CD14-positive monocyte (primary cell): ENCODE results near the gene ZNF506. TPM values are rescaled to one million over a fixed set of nuclear protein-coding genes. Genes with fewer than 3 reads are reported as not detected.

Source experiments
- DNase-seq, 3 donors: peaks; one replicate each; pipeline ENCODE4 v3.0.0-alpha.2; 2011 to 2022
- H2AFZ ChIP-seq: 2 replicates; pipeline ENCODE4 v1.6.0; 2012; ENCODE audit warnings: mild to moderate bottlenecking, low read depth, low read length, inconsistent platforms; ENCODE audit not compliant: insufficient read depth, poor library complexity, severe bottlenecking
- H3K27ac ChIP-seq, 2 donors: 1 replicate in 1 of 2; 2 replicates in 1 of 2; pipeline ENCODE4 v1.5.1; 2012 to 2013; ENCODE audit warnings: low read length in 2 of 2, control low read depth in 1 of 2, inconsistent platforms in 1 of 2, low read depth in 1 of 2, mild to moderate bottlenecking in 1 of 2
- H3K27me3 ChIP-seq, 2 donors: one replicate each; pipeline versions ENCODE4 v1.6.0 to v1.6.1; 2011 to 2013; ENCODE audit warnings: low read length in 2 of 2; ENCODE audit not compliant: control insufficient read depth in 2 of 2, insufficient read depth in 2 of 2
- H3K36me3 ChIP-seq, 2 donors: replicated peaks in 1 of 2; 1 replicate in 1 of 2; 2 replicates in 1 of 2; pipeline versions ENCODE4 v1.5.1 to v1.6.1; 2012 to 2013; ENCODE audit warnings: low read length in 2 of 2, control low read depth in 1 of 2, inconsistent platforms in 1 of 2, mild to moderate bottlenecking in 1 of 2; ENCODE audit not compliant: insufficient read depth in 2 of 2, control insufficient read depth in 1 of 2
- H3K4me1 ChIP-seq, 2 donors: 1 replicate in 1 of 2; 2 replicates in 1 of 2; pipeline versions ENCODE4 v1.5.1 to v1.6.1; 2012 to 2013; ENCODE audit warnings: low read length in 2 of 2, control low read depth in 1 of 2, inconsistent platforms in 1 of 2, mild to moderate bottlenecking in 1 of 2, moderate library complexity in 1 of 2; ENCODE audit not compliant: insufficient read depth in 2 of 2, control insufficient read depth in 1 of 2
- H3K4me2 ChIP-seq: replicated peaks from 2 replicates; pipeline ENCODE3; 2012; ENCODE audit warnings: low read length, moderate library complexity, mild to moderate bottlenecking; ENCODE audit not compliant: poor library complexity, severe bottlenecking; ENCODE audit errors: extremely low read depth
- H3K4me3 ChIP-seq, 3 experiments: fragments of 200-600 bp in 1 of 3; sonication (generic) in 1 of 3; replicated peaks in 1 of 3; 1 replicate in 2 of 3; 2 replicates in 1 of 3; pipeline ENCODE4 v1.5.1; 2011 to 2013; ENCODE audit warnings: low read length in 3 of 3, mild to moderate bottlenecking in 3 of 3, control low read depth in 2 of 3, low read depth in 2 of 3, inconsistent platforms in 1 of 3, moderate library complexity in 1 of 3
- H3K79me2 ChIP-seq: 2 replicates; pipeline ENCODE4 v1.6.0; 2012; ENCODE audit warnings: mild to moderate bottlenecking, control low read depth, inconsistent platforms, low read length, moderate library complexity; ENCODE audit not compliant: insufficient read depth
- H3K9ac ChIP-seq: 2 replicates; pipeline ENCODE4 v1.6.0; 2017; ENCODE audit warnings: low read length, mild to moderate bottlenecking; ENCODE audit not compliant: insufficient read depth, poor library complexity, severe bottlenecking
- H3K9me3 ChIP-seq, 2 donors: replicated peaks in 1 of 2; 1 replicate in 1 of 2; 2 replicates in 1 of 2; pipeline versions ENCODE4 v1.5.1 to v1.6.1; 2012 to 2013; ENCODE audit warnings: low read length in 2 of 2, control low read depth in 1 of 2; ENCODE audit not compliant: control insufficient read depth in 1 of 2, insufficient read depth in 1 of 2
- H4K20me1 ChIP-seq: 2 replicates; pipeline ENCODE4 v1.6.0; 2012; ENCODE audit warnings: mild to moderate bottlenecking, low read length, control low read depth, moderate library complexity; ENCODE audit not compliant: insufficient read depth
- H3K27ac Mint-ChIP-seq, 7 donors: one replicate each; pipeline ENCODE4 v1.8.0; 2020; ENCODE audit warnings: mild to moderate bottlenecking in 7 of 7, mixed read lengths in 7 of 7, moderate library complexity in 6 of 7, inconsistent platforms in 2 of 7
- H3K27me3 Mint-ChIP-seq, 3 donors: one replicate each; pipeline ENCODE4 v1.8.0; 2021 to 2022; ENCODE audit warnings: low read depth in 3 of 3, mild to moderate bottlenecking in 3 of 3, mixed read lengths in 3 of 3, moderate library complexity in 3 of 3, inconsistent platforms in 1 of 3
- H3K36me3 Mint-ChIP-seq, 2 donors: one replicate each; pipeline ENCODE4 v1.8.0; 2020; ENCODE audit warnings: mixed read lengths in 2 of 2, inconsistent platforms in 1 of 2, mild to moderate bottlenecking in 1 of 2
- H3K4me1 Mint-ChIP-seq: one replicate; pipeline ENCODE4 v1.8.0; 2020; ENCODE audit warnings: mild to moderate bottlenecking, mixed read lengths
- H3K4me3 Mint-ChIP-seq, 2 donors: one replicate each; pipeline ENCODE4 v1.8.0; 2020; ENCODE audit warnings: mild to moderate bottlenecking in 2 of 2, mixed read lengths in 2 of 2, moderate library complexity in 1 of 2
- H3K9me3 Mint-ChIP-seq, 7 donors: one replicate each; pipeline ENCODE4 v1.8.0; 2020 to 2022; ENCODE audit warnings: mixed read lengths in 7 of 7, mild to moderate bottlenecking in 6 of 7, moderate library complexity in 6 of 7, inconsistent platforms in 2 of 7
- WGBS: methylation state at CpG from one replicate; pipeline ENCODE4 v1.1.5; 2013; ENCODE audit warnings: missing lambda C conversion rate; ENCODE audit not compliant: insufficient coverage; 5-methylcytosine and 5-hydroxymethylcytosine counted together
- intact Hi-C, 2 donors: fragments of 100-400 bp; cut with micrococcal nuclease; formaldehyde crosslinking; loops; one replicate each; pipeline versions ENCODE4 v1.15.0 to v1.15.1; 2023
- polyA plus RNA-seq, 3 donors: library from polyadenylated mRNA; depleted of rRNA in 1 of 3; unstranded in 2 of 3; stranded (reverse) in 1 of 3; fragments of 300-500 nt in 2 of 3; fragments of >200 nt in 1 of 3; fragmentation: Illumina TruSeq in 2 of 3; gene quantifications; 1 replicate in 2 of 3; 2 replicates in 1 of 3; pipeline ENCODE4 v1.2.3, GENCODE V29; 2012 to 2021
- TF ChIP-seq, protein P1 (sequence below): fragments of 200-600 bp; IDR thresholded peaks from one replicate; pipeline ENCODE4 v1.8.0; 2022; ENCODE audit warnings: antibody characterized with exemption, mild to moderate bottlenecking

ZNF506 gene
- polyA plus RNA-seq, 3 donors, result 4.1 to 8.3 (median 6.1) TPM

DNA sequence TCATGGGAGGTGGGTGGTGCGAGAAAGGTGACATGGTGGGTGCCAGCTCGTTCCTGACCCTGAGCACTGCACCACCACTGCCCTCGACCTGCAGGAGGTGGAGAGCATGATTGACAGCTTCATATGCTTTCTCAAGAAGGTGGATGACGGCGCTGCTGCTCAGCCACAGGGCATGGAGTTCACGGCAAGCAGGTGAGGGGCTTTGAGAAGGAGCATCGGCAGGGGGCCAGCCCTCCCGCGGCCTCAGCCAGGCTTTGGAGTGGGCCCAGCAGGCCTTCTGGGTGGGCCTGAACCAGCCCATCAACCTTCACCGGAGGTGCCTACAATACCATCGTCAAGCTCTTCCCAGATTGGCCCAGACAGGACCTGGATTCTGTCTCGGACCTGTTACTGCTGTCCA lies 69.7 kb downstream of the ZNF506 start:
- WGBS, result 93% methylated on average over 11 of the region's 12 CpGs
- Histone ChIP-seq H4K20me1 (no peaks in the 10 kb centered on the region), H3K27ac (no peak overlapping the region), H3K9me3 (peaks cover 95 to 98% of the 10 kb centered on the region in 2 donors), H3K79me2 (no peaks in the 10 kb centered on the region), H3K4me1 (no peaks in the 10 kb centered on the region), H3K27me3 (no peaks in the 10 kb centered on the region), H2AFZ (no peak overlapping the region), H3K4me2 (no peak overlapping the region), H3K4me3 (no peak overlapping the region), H3K9ac (no peak overlapping the region), H3K36me3 (no peaks in the 10 kb centered on the region)
- no peak for DNase-seq
- no peak overlapping the region for H3K4me3 Mint-ChIP-seq
- peaks cover 70 to 98% (median 93%) of the 10 kb centered on the region in 7 donors for H3K9me3 Mint-ChIP-seq
- H3K4me1 Mint-ChIP-seq, result no peaks in the 10 kb centered on the region
- H3K27ac Mint-ChIP-seq, result no peak overlapping the region
- H3K36me3 Mint-ChIP-seq, result peaks cover 0 to 2% of the 10 kb centered on the region in 2 donors
- H3K27me3 Mint-ChIP-seq, result peaks cover 0 to 1% (median 0%) of the 10 kb centered on the region in 3 donors
- intact Hi-C loops, result no loop called here
- TF ChIP-seq, protein P1, sequence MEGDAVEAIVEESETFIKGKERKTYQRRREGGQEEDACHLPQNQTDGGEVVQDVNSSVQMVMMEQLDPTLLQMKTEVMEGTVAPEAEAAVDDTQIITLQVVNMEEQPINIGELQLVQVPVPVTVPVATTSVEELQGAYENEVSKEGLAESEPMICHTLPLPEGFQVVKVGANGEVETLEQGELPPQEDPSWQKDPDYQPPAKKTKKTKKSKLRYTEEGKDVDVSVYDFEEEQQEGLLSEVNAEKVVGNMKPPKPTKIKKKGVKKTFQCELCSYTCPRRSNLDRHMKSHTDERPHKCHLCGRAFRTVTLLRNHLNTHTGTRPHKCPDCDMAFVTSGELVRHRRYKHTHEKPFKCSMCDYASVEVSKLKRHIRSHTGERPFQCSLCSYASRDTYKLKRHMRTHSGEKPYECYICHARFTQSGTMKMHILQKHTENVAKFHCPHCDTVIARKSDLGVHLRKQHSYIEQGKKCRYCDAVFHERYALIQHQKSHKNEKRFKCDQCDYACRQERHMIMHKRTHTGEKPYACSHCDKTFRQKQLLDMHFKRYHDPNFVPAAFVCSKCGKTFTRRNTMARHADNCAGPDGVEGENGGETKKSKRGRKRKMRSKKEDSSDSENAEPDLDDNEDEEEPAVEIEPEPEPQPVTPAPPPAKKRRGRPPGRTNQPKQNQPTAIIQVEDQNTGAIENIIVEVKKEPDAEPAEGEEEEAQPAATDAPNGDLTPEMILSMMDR, result no peak

DNA sequence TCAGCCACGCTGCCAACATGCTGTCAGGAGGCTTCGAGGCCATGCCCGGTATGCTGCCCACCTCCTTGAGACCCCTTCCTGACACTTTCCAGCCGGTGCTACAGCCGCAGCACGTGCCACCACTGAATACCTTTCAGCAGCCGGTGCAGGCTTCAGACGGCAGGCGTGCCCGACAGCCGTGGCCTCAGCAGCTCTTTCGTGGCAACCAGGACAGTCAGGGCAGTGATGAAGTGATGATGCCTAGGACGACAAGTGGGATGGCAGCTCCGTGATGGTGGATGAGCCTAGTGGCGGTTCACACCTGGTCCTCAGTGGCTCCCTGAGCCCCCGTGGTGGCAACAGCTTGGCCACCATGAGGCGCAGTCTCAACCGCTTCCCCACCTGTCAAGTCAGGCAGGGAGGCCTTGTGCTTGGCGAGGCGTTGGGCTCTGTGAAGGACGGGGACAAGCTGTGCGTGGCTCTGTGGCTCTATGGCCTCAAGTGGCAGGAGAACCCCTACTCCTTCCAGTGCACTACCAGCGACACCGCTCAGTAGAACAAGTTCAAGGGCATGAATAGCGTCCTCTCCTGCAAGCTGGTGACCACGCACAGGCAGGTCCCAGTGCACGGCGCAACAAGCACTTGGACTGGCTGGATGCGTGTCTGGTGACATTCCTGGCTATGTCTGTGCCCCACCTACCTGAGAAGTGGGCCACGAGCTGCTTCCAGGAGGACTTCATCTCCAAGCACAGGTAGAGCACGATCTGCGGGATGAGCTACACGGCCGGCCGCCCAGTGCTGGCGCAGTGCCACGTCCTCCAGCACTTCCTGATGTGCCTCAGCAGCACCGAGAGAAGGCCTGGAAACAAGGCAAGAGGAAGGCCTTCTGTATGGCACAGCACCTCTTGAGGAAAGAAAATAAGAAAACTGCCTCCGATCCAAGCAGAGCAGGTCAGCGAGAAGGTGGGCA lies 70.4 kb downstream of the ZNF506 start:
- H3K4me1 Mint-ChIP-seq, result no peaks in the 10 kb centered on the region
- Histone ChIP-seq H3K27me3 (no peaks in the 10 kb centered on the region), H3K27ac (no peak overlapping the region), H2AFZ (no peak overlapping the region), H3K9me3 (peaks cover 96 to 98% of the 10 kb centered on the region in 2 donors), H3K9ac (no peak overlapping the region), H4K20me1 (no peaks in the 10 kb centered on the region), H3K36me3 (no peaks in the 10 kb centered on the region), H3K4me1 (no peaks in the 10 kb centered on the region), H3K4me3 (no peak overlapping the region), H3K4me2 (no peak overlapping the region), H3K79me2 (no peaks in the 10 kb centered on the region)
- intact Hi-C loops, result no loop called here
- H3K36me3 Mint-ChIP-seq, result peaks cover 0 to 2% of the 10 kb centered on the region in 2 donors
- H3K4me3 Mint-ChIP-seq, result no peak overlapping the region
- no peak for DNase-seq
- TF ChIP-seq, protein P1, result no peak
- peaks cover 70 to 98% (median 92%) of the 10 kb centered on the region in 7 donors for H3K9me3 Mint-ChIP-seq
- H3K27ac Mint-ChIP-seq, result no peak overlapping the region
- 97% methylated on average over 40 of the region's 40 CpGs for WGBS
- peaks cover 0 to 1% (median 0%) of the 10 kb centered on the region in 3 donors for H3K27me3 Mint-ChIP-seq
